LNCAP (cell line): ENCODE data around the gene TIMELESS.

Experiments used
- TF ChIP-seq, protein P1 (sequence below): fragments of 450-650 bp; IDR thresholded peaks from 2 replicates; pipeline ENCODE4 v1.5.1; 2017; ENCODE audit warnings: mild to moderate bottlenecking

The TIMELESS gene

DNA sequence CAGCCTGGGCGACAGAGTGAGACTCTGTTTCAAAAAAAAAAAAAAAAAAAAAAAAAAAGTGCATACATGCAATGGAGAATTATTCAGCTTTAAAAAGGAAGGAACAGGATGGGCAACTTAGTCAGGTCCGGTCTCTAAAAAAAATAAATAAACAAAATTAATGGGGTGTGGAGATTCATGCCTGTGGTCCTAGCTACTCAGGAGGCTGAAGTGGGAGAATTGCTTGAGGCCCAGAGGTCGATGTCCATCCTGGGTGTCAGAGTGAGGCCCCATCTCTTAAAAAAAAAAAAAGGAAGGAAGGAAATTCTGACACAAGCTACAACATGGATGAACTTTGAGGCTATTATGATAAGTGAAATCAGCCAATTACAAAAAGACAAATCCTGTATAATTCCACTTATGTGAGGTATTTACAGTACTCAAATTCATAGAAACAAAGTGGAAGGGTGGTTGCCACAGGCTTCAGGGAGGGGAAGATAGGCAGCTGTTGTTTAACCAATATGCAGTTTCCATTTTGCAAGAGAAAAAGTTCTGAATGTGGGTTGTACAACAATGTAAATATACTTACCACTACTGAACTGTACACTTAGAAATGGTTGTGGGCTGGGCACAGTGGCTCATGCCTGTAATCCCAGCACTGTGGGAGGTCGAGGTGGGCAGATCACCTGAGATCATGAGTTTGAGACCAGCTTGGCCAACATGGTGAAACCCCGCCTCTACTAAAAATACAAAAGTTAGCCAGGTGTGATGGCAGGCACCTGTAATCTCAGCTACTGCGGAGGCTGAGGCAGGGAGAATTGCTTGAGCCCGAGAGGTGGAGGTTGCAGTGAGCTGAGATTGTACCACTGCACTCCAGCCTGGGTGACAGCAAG, 74.3 kb downstream of the TIMELESS start:
- TF ChIP-seq, protein P1, sequence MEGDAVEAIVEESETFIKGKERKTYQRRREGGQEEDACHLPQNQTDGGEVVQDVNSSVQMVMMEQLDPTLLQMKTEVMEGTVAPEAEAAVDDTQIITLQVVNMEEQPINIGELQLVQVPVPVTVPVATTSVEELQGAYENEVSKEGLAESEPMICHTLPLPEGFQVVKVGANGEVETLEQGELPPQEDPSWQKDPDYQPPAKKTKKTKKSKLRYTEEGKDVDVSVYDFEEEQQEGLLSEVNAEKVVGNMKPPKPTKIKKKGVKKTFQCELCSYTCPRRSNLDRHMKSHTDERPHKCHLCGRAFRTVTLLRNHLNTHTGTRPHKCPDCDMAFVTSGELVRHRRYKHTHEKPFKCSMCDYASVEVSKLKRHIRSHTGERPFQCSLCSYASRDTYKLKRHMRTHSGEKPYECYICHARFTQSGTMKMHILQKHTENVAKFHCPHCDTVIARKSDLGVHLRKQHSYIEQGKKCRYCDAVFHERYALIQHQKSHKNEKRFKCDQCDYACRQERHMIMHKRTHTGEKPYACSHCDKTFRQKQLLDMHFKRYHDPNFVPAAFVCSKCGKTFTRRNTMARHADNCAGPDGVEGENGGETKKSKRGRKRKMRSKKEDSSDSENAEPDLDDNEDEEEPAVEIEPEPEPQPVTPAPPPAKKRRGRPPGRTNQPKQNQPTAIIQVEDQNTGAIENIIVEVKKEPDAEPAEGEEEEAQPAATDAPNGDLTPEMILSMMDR = no peak

- TF ChIP-seq, protein P1 = no peak
Observed at GRCh38 chr12:56373515-56373914, 75.7 kb downstream of the TIMELESS start.

DNA sequence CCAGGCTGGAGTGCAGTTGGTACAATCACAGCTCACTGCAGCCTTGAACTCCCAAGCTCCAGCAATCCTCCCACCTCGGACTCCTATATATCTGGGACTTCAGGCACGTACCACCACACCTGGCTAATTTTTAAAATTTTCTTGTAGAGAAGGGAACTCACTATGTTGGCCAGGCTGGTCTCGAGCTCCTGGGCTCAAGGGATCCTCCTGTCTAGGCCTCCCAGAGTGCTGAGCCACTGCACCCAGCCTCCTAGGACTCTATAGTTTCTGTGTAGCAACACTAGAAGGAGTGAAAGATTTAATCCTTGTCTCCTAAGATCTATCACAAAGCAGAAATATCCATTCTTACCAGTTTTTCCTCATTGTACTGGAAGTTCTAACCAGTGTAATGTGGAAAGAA, 82.3 kb downstream of the TIMELESS start:
- TF ChIP-seq, protein P1 = no peak
